ENCODE data around the gene VARS2. TPM values are rescaled to one million over a fixed set of nuclear protein-coding genes. Genes with fewer than 3 reads are reported as not detected.

Gene VARS2
- total and polyA plus RNA-seq, 10 donors = 15.5 to 38.2 (median 28.2) TPM

DNA sequence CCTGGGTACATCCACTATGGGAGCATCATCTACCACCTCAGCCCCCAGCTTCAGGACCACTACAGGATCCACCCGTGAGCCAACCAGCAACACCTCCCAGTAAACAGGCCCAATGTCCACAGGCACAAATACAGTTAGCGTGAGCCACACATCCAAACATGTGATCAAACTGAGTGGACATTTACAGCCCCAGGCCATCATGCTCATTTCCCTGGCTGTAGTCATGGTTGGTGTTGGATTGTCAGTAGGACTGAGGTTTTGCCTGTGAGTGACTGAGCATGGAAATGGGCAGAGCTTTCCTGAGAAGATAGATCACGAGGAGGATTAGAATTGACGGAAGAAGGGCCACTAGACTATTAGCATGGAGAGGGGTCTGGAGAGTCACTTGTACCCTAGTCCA, 58.8 kb downstream of the VARS2 start:
- H3K36me3 ChIP-seq = no peaks in the 10 kb centered on the region
- peaks cover 0 to 9% (median 0%) of the 10 kb centered on the region in 7 donors for H3K27me3 ChIP-seq (replicated peaks in 1 of 7)
- H3K4me1 ChIP-seq = no peaks in the 10 kb centered on the region
- WGBS, 5 donors = 91 to 99% (median 93%) methylated on average over 4 of the region's 4 CpGs
- no peak for TF ChIP-seq POLR2AphosphoS5 (IDR thresholded peaks at IDR 0.05)
- TF ChIP-seq POLR2A (IDR thresholded peaks at IDR 0.05) = no peak
- TF ChIP-seq, protein P1, sequence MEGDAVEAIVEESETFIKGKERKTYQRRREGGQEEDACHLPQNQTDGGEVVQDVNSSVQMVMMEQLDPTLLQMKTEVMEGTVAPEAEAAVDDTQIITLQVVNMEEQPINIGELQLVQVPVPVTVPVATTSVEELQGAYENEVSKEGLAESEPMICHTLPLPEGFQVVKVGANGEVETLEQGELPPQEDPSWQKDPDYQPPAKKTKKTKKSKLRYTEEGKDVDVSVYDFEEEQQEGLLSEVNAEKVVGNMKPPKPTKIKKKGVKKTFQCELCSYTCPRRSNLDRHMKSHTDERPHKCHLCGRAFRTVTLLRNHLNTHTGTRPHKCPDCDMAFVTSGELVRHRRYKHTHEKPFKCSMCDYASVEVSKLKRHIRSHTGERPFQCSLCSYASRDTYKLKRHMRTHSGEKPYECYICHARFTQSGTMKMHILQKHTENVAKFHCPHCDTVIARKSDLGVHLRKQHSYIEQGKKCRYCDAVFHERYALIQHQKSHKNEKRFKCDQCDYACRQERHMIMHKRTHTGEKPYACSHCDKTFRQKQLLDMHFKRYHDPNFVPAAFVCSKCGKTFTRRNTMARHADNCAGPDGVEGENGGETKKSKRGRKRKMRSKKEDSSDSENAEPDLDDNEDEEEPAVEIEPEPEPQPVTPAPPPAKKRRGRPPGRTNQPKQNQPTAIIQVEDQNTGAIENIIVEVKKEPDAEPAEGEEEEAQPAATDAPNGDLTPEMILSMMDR (IDR thresholded peaks at IDR 0.05 in 8 of 11, conservative IDR thresholded peaks at IDR 0.05 in 3 of 11) = no peak
- no peaks in the 10 kb centered on the region for H3K9me3 ChIP-seq
- no peak for DNase-seq
- no peak overlapping the region for H3K27ac ChIP-seq
- H3K4me3 ChIP-seq = no peak overlapping the region
- intact Hi-C loops (cut with DNase I; ENCODE audit: low total_unique reads) = no loop called here

DNA sequence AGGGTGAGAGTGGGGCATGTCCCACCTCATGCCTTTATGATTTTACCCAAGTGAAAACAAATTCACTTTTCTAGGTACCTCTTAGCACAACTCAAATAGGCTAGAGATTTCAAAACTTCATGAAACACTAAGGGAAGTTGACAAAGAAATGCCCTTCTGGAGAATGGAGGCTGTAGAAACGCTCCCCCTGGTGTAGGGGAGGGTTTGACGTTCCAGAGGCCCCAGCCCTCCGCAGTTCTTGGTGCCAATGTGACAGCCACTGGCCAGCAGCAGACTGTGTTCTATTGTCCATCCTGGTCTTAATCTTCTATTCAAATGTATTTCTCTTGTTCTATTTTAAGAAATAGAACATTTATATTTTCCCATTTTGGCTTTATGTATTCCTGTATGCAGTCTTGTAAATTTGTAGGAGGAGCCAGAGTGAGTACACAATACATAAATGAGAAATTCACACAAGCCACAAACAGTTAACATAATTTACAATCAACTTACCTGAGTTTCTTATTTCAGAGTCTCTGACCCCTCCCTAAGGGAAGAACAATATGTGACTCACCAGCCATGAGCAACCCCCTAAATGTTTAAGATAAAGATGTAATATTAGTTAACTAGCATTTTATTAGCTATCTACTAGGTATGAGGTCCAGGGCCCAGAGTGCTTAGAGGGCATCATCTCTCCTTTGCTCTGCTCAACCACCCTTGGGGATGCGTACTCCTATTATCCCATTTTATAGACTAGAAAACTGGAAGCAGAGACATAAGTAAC, 60.6 kb downstream of the VARS2 start:
- H3K36me3 ChIP-seq = no peaks in the 10 kb centered on the region
- 63 to 88% (median 82%) methylated on average over 4 of the region's 4 CpGs for WGBS, 5 donors
- intact Hi-C loops (cut with DNase I; ENCODE audit: low total_unique reads) = no loop called here
- no peaks in the 10 kb centered on the region for H3K9me3 ChIP-seq
- no peak overlapping the region for H3K4me3 ChIP-seq
- H3K27ac ChIP-seq = no peak overlapping the region
- no peak for DNase-seq
- peaks cover 0 to 6% (median 0%) of the 10 kb centered on the region in 6 donors for H3K4me1 ChIP-seq
- H3K27me3 ChIP-seq (replicated peaks in 1 of 7) = peaks cover 0 to 14% (median 0%) of the 10 kb centered on the region in 7 donors
- TF ChIP-seq, protein P1 (IDR thresholded peaks at IDR 0.05 in 8 of 11, conservative IDR thresholded peaks at IDR 0.05 in 3 of 11) = no peak
- TF ChIP-seq POLR2A (IDR thresholded peaks at IDR 0.05) = no peak
- no peak for TF ChIP-seq POLR2AphosphoS5 (IDR thresholded peaks at IDR 0.05)

Small RNAs within 50 kb of the gene (microRNA-seq; reads per million reads assigned to microRNA genes)
- gene MIR4640 = 0 to 0.72 (median 0) reads per million in 3 donors

Small RNAs within 50 kb of the gene (small RNA-seq; reads per million reads assigned to genes)
- 0 reads per million in 4 donors for gene RF00019

Other genes starting within 250 kb of the VARS2 start
- gene DHX16, start 241.2 kb upstream of the VARS2 start, total RNA-seq = 10 to 100 TPM; 30.0 to 39.6 (median 35.4) TPM
- 10 to 100 TPM; 21.7 to 39.7 (median 33.8) TPM for gene DHX16, start 241.2 kb upstream of the VARS2 start, polyA plus RNA-seq
- gene PPP1R18, start 227.6 kb upstream of the VARS2 start, total RNA-seq = 100 to 1,000 TPM; 128 to 187 (median 150) TPM
- gene PPP1R18, start 227.6 kb upstream of the VARS2 start, polyA plus RNA-seq = 100 to 1,000 TPM; 153 to 188 (median 186) TPM
- 10 to 100 TPM in 6 of 7 donors, 1 to 10 TPM in 1; 9.8 to 13.8 (median 11.0) TPM for gene NRM, start 223.3 kb upstream of the VARS2 start, total RNA-seq
- gene NRM, start 223.3 kb upstream of the VARS2 start, polyA plus RNA-seq = 10 to 100 TPM; 14.1 to 19.6 (median 17.7) TPM
- gene MDC1, start 197.0 kb upstream of the VARS2 start, total RNA-seq = 10 to 100 TPM; 20.8 to 47.7 (median 39.0) TPM
- 10 to 100 TPM in 2 of 3 donors, 1 to 10 TPM in 1; 7.8 to 18.2 (median 16.5) TPM for gene MDC1, start 197.0 kb upstream of the VARS2 start, polyA plus RNA-seq
- gene TUBB, start 193.9 kb upstream of the VARS2 start, total RNA-seq = 100 to 1,000 TPM; 189 to 344 (median 272) TPM
- gene TUBB, start 193.9 kb upstream of the VARS2 start, polyA plus RNA-seq = 100 to 1,000 TPM; 109 to 203 (median 182) TPM
- gene FLOT1, start 171.6 kb upstream of the VARS2 start, total RNA-seq = 100 to 1,000 TPM; 125 to 205 (median 170) TPM
- gene FLOT1, start 171.6 kb upstream of the VARS2 start, polyA plus RNA-seq = 100 to 1,000 TPM; 116 to 178 (median 116) TPM
- 10 to 100 TPM; 29.8 to 62.2 (median 41.7) TPM for gene IER3, start 169.7 kb upstream of the VARS2 start, total RNA-seq
- 10 to 100 TPM; 19.8 to 29.4 (median 25.7) TPM for gene IER3, start 169.7 kb upstream of the VARS2 start, polyA plus RNA-seq
- 10 to 100 TPM; 13.0 to 37.1 (median 23.8) TPM for gene DDR1, start 29.7 kb upstream of the VARS2 start, total RNA-seq
- gene DDR1, start 29.7 kb upstream of the VARS2 start, polyA plus RNA-seq = 10 to 100 TPM in 1 of 3 donors, 1 to 10 TPM in 2; 5.0 to 10.1 (median 8.0) TPM
- 10 to 100 TPM; 20.6 to 49.7 (median 28.3) TPM for gene GTF2H4, start 6.0 kb upstream of the VARS2 start, total RNA-seq
- 10 to 100 TPM; 21.9 to 40.0 (median 33.8) TPM for gene GTF2H4, start 6.0 kb upstream of the VARS2 start, polyA plus RNA-seq
- gene SFTA2, start 17.9 kb downstream of the VARS2 start, total RNA-seq = under 1 TPM in 1 of 7 donors, not detected in 6; 0.47 TPM
- gene SFTA2, start 17.9 kb downstream of the VARS2 start, polyA plus RNA-seq = 1 to 10 TPM in 1 of 3 donors, under 1 TPM in 1, not detected in 1; 0.08 to 2.6 TPM
- not detected for gene MUCL3, start 26.7 kb downstream of the VARS2 start, total RNA-seq
- gene MUCL3, start 26.7 kb downstream of the VARS2 start, polyA plus RNA-seq = under 1 TPM in 1 of 3 donors, not detected in 2; 0.03 TPM
- gene MUC21, start 69.5 kb downstream of the VARS2 start, total RNA-seq = not detected
- gene MUC21, start 69.5 kb downstream of the VARS2 start, polyA plus RNA-seq = under 1 TPM; 0.02 to 0.64 (median 0.05) TPM
- gene MUC22, start 96.2 kb downstream of the VARS2 start, total RNA-seq = not detected
- gene MUC22, start 96.2 kb downstream of the VARS2 start, polyA plus RNA-seq = not detected
- not detected for gene C6orf15, start 198.3 kb downstream of the VARS2 start, total RNA-seq
- gene C6orf15, start 198.3 kb downstream of the VARS2 start, polyA plus RNA-seq = not detected
- gene PSORS1C1, start 200.6 kb downstream of the VARS2 start, total RNA-seq = 1 to 10 TPM in 2 of 7 donors, under 1 TPM in 2, not detected in 3; 0.76 to 3.4 (median 1.1) TPM
- under 1 TPM; 0.11 to 0.70 (median 0.21) TPM for gene PSORS1C1, start 200.6 kb downstream of the VARS2 start, polyA plus RNA-seq
- gene CDSN, start 206.2 kb downstream of the VARS2 start, total RNA-seq = not detected
- not detected for gene CDSN, start 206.2 kb downstream of the VARS2 start, polyA plus RNA-seq
- gene PSORS1C2, start 224.8 kb downstream of the VARS2 start, total RNA-seq = not detected
- not detected for gene PSORS1C2, start 224.8 kb downstream of the VARS2 start, polyA plus RNA-seq
- 10 to 100 TPM in 6 of 7 donors, 1 to 10 TPM in 1; 7.7 to 22.5 (median 17.8) TPM for gene CCHCR1, start 243.6 kb downstream of the VARS2 start, total RNA-seq
- 10 to 100 TPM; 11.1 to 15.2 (median 11.7) TPM for gene CCHCR1, start 243.6 kb downstream of the VARS2 start, polyA plus RNA-seq
- 10 to 100 TPM in 4 of 7 donors, 1 to 10 TPM in 3; 6.6 to 12.6 (median 10.2) TPM for gene TCF19, start 244.4 kb downstream of the VARS2 start, total RNA-seq
- gene TCF19, start 244.4 kb downstream of the VARS2 start, polyA plus RNA-seq = 1 to 10 TPM; 6.2 to 9.8 (median 7.1) TPM